Astrocyte (in vitro differentiated cells and primary cell): ENCODE data around the gene KCNQ1. TPM values are rescaled to one million over a fixed set of nuclear protein-coding genes. Genes with fewer than 3 reads are reported as not detected.

ENCODE experiments used
- DNase-seq: peaks from one replicate; pipeline ENCODE4 v3.0.0-alpha.2; 2010; ENCODE audit warnings: low read depth
- FAIRE-seq: peaks from 2 replicates; lab custom pipeline; 2011; peaks lifted over from hg19 to GRCh38; lab: Jason Lieb, UNC
- H2AFZ ChIP-seq: 2 replicates; pipeline ENCODE4 v1.6.0; 2012; ENCODE audit warnings: low read depth, low read length, inconsistent platforms
- H3K27ac ChIP-seq: 2 replicates; pipeline ENCODE4 v1.5.1; 2011; ENCODE audit warnings: low read depth, low read length, inconsistent platforms
- H3K27me3 ChIP-seq: 2 replicates; pipeline ENCODE4 v1.6.0; 2011; ENCODE audit warnings: low read length, inconsistent platforms; ENCODE audit not compliant: insufficient read depth
- H3K36me3 ChIP-seq: 2 replicates; pipeline ENCODE4 v1.5.1; 2011; ENCODE audit warnings: low read length, inconsistent platforms; ENCODE audit not compliant: insufficient read depth
- H3K4me1 ChIP-seq: 2 replicates; pipeline ENCODE4 v1.5.1; 2011; ENCODE audit warnings: low read length, inconsistent platforms; ENCODE audit not compliant: insufficient read depth
- H3K4me2 ChIP-seq: 2 replicates; pipeline ENCODE4 v1.6.0; 2012; ENCODE audit warnings: low read length, inconsistent platforms
- H3K4me3 ChIP-seq: 2 replicates; pipeline ENCODE4 v1.5.1; 2011; ENCODE audit warnings: low read depth, mild to moderate bottlenecking, low read length, inconsistent platforms; ENCODE audit not compliant: insufficient read depth
- H3K79me2 ChIP-seq: 2 replicates; pipeline ENCODE4 v1.6.0; 2012; ENCODE audit warnings: mild to moderate bottlenecking, low read length, inconsistent platforms; ENCODE audit not compliant: insufficient read depth
- H3K9ac ChIP-seq: 2 replicates; pipeline ENCODE4 v1.6.0; 2012; ENCODE audit warnings: mild to moderate bottlenecking, low read length, inconsistent platforms
- H3K9me3 ChIP-seq: 2 replicates; pipeline ENCODE4 v1.5.1; 2012; ENCODE audit warnings: low read depth, mild to moderate bottlenecking, low read length, inconsistent platforms; ENCODE audit not compliant: insufficient read depth
- H4K20me1 ChIP-seq: 2 replicates; pipeline ENCODE4 v1.6.0; 2012; ENCODE audit warnings: low read length, inconsistent platforms; ENCODE audit not compliant: insufficient read depth
- H3K27ac Mint-ChIP-seq: one replicate; pipeline ENCODE4 v1.8.0; 2021; ENCODE audit warnings: mild to moderate bottlenecking, mixed read lengths; ENCODE audit not compliant: unreplicated experiment
- H3K27me3 Mint-ChIP-seq: one replicate; pipeline ENCODE4 v1.8.0; 2021; ENCODE audit warnings: low read depth, mixed read lengths; ENCODE audit not compliant: unreplicated experiment
- H3K36me3 Mint-ChIP-seq: one replicate; pipeline ENCODE4 v1.8.0; 2021; ENCODE audit warnings: low read depth, mixed read lengths; ENCODE audit not compliant: unreplicated experiment
- H3K4me1 Mint-ChIP-seq: one replicate; pipeline ENCODE4 v1.8.0; 2021; ENCODE audit warnings: low read depth, mixed read lengths; ENCODE audit not compliant: unreplicated experiment
- H3K4me3 Mint-ChIP-seq: one replicate; pipeline ENCODE4 v1.8.0; 2021; ENCODE audit warnings: mild to moderate bottlenecking, moderate library complexity, mixed read lengths; ENCODE audit not compliant: unreplicated experiment
- H3K9me3 Mint-ChIP-seq: one replicate; pipeline ENCODE4 v1.8.0; 2021; ENCODE audit warnings: mild to moderate bottlenecking, mixed read lengths; ENCODE audit not compliant: unreplicated experiment
- CTCF ChIP-seq: IDR thresholded peaks from 2 replicates; pipeline ENCODE4 v1.5.1; 2011; ENCODE audit warnings: low read depth, mild to moderate bottlenecking, inconsistent platforms, low read length, moderate library complexity; ENCODE audit not compliant: insufficient read depth
- EZH2 ChIP-seq: IDR thresholded peaks from 2 replicates; pipeline ENCODE4 v1.6.1; 2012; ENCODE audit warnings: mild to moderate bottlenecking, low read length, inconsistent platforms; ENCODE audit not compliant: insufficient read depth
- total RNA-seq: library from RNA; stranded (reverse); gene quantifications from 2 replicates; pipeline ENCODE4 v1.2.1, GENCODE V29; 2021

Gene KCNQ1
- total RNA-seq, 1 donor from 2014 or later: not detected

- H3K36me3 Mint-ChIP-seq: peaks cover 6% of the 10 kb centered on the region
- Histone ChIP-seq H3K4me2 (no peak overlapping the region), H2AFZ (no peak overlapping the region), H3K36me3 (no peaks in the 10 kb centered on the region), H3K9ac (no peak overlapping the region), H3K27ac (no peak overlapping the region), H3K4me1 (no peaks in the 10 kb centered on the region), H3K79me2 (peaks cover 74% of the 10 kb centered on the region), H4K20me1 (peaks cover 89% of the 10 kb centered on the region), H3K9me3 (no peaks in the 10 kb centered on the region), H3K4me3 (no peak overlapping the region), H3K27me3 (no peaks in the 10 kb centered on the region)
- no peak overlapping the region for H3K27ac Mint-ChIP-seq
- no peak for FAIRE-seq
- H3K4me3 Mint-ChIP-seq: no peak overlapping the region
- peaks cover 5% of the 10 kb centered on the region for H3K27me3 Mint-ChIP-seq
- no peaks in the 10 kb centered on the region for H3K9me3 Mint-ChIP-seq
- DNase-seq: no peak
- TF ChIP-seq CTCF: no peak
- no peak for TF ChIP-seq EZH2
- peaks cover 8% of the 10 kb centered on the region for H3K4me1 Mint-ChIP-seq
These were observed 236.8 kb downstream of the KCNQ1 start for GRCh38 chr11:2681408-2682145.

GRCh38 chr11:2683806-2684205, 239.0 kb downstream of the KCNQ1 start:
- TF ChIP-seq EZH2 (no peak), CTCF (no peak)
- peaks cover 5% of the 10 kb centered on the region for H3K27me3 Mint-ChIP-seq
- Histone ChIP-seq H3K4me2 (no peak overlapping the region), H4K20me1 (peaks cover 92% of the 10 kb centered on the region), H3K4me1 (no peaks in the 10 kb centered on the region), H3K9me3 (no peaks in the 10 kb centered on the region), H2AFZ (no peak overlapping the region), H3K9ac (no peak overlapping the region), H3K36me3 (no peaks in the 10 kb centered on the region), H3K27me3 (no peaks in the 10 kb centered on the region), H3K27ac (no peak overlapping the region), H3K4me3 (no peak overlapping the region), H3K79me2 (peaks cover 88% of the 10 kb centered on the region)
- peaks cover 6% of the 10 kb centered on the region for H3K36me3 Mint-ChIP-seq
- FAIRE-seq (no peak), DNase-seq (no peak)
- no peak overlapping the region for H3K4me3 Mint-ChIP-seq
- no peaks in the 10 kb centered on the region for H3K9me3 Mint-ChIP-seq
- no peak overlapping the region for H3K27ac Mint-ChIP-seq
- peaks cover 10% of the 10 kb centered on the region for H3K4me1 Mint-ChIP-seq

GRCh38 chr11:2684581-2684980, 239.8 kb downstream of the KCNQ1 start:
- no peak overlapping the region for H2AFZ ChIP-seq
- Mint-ChIP-seq H3K4me3 (no peak overlapping the region), H3K27ac (no peak overlapping the region), H3K36me3 (peaks cover 6% of the 10 kb centered on the region), H3K27me3 (peaks cover 5% of the 10 kb centered on the region), H3K4me1 (peaks cover 10% of the 10 kb centered on the region), H3K9me3 (no peaks in the 10 kb centered on the region)
- no peaks in the 10 kb centered on the region for H3K4me1 ChIP-seq
- peaks cover 93% of the 10 kb centered on the region for H4K20me1 ChIP-seq
- H3K27ac ChIP-seq: no peak overlapping the region
- no peak overlapping the region for H3K4me2 ChIP-seq
- TF ChIP-seq CTCF (no peak), EZH2 (no peak)
- DNase-seq (no peak), FAIRE-seq (no peak)
- H3K4me3 ChIP-seq: no peak overlapping the region
- no peak overlapping the region for H3K9ac ChIP-seq
- peaks cover 88% of the 10 kb centered on the region for H3K79me2 ChIP-seq
- no peaks in the 10 kb centered on the region for H3K9me3 ChIP-seq
- no peaks in the 10 kb centered on the region for H3K27me3 ChIP-seq
- H3K36me3 ChIP-seq: no peaks in the 10 kb centered on the region
